T-helper 2 cell treated with Interferon-gamma antibody and Interleukin-4, amounts not matched to agents 5 μg/mL and 100 μg/mL, for 36 hours (primary cell): ENCODE data around the gene ZNF528.

Source experiments
- DNase-seq: peaks from one replicate; pipeline ENCODE4 v3.0.0; 2021; ENCODE audit warnings: low spot score
- H3K27ac Mint-ChIP-seq: one replicate; pipeline ENCODE4 v1.8.0; 2021; ENCODE audit warnings: mild to moderate bottlenecking, mixed read lengths
- H3K27me3 Mint-ChIP-seq: one replicate; pipeline ENCODE4 v1.8.0; 2021; ENCODE audit warnings: low read depth, mixed read lengths
- H3K36me3 Mint-ChIP-seq: one replicate; pipeline ENCODE4 v1.8.0; 2021; ENCODE audit warnings: low read depth, mixed read lengths
- H3K4me1 Mint-ChIP-seq: one replicate; pipeline ENCODE4 v1.8.0; 2021; ENCODE audit warnings: low read depth, mixed read lengths
- H3K4me3 Mint-ChIP-seq: one replicate; pipeline ENCODE4 v1.8.0; 2022; ENCODE audit warnings: mild to moderate bottlenecking, moderate library complexity, mixed read lengths
- H3K9me3 Mint-ChIP-seq: one replicate; pipeline ENCODE4 v1.8.0; 2021; ENCODE audit warnings: mixed read lengths

Gene ZNF528

DNA sequence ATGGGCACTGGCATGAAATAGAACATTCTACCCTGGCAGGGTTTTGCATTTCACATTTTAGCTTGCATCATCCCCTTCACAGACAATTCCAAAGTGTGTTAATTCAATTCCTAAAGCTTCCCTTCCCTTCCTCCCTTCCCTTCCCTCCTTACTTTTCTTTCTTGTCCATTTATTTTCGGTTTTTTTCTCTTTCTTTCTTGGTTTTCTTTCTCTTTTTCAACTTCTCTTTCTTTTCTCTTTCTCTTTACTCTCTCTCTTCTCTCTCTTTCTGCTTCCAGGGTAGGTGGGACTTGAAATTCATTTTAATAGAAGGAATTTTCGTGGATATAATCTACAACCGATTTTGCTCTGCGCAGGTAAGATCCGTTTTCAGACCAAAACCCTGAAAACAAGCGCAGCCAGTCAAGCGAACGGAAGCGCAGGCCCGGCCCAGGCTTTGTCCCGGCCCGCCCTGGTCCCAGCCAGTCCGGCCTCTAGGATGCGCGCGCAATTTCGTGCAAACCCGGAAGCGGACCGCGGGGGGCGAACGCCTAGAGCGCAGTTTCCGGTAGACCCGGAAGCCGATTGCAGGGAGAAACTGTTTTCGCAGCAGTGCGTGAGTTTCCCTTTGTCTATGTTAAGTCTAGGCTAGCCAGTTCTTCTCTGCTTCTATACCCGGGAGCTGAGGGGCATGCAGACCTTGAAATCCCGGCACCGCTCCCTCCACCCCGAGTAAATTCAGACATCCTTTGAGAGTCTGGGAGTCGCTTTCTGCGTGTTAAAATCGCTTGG is at the start of gene ZNF528:
ZNF528 (plus strand) TSS at position 540 of the 771 bp plus-strand sequence. CDS start 4,165 bp downstream, outside the sequence.
- Mint-ChIP-seq H3K27me3 (no peaks in the 10 kb centered on the region), H3K36me3 (peaks cover 55% of the 10 kb centered on the region), H3K4me1 (peaks cover 11% of the 10 kb centered on the region), H3K27ac (peak within 1 kb of the TSS; percentile 88), H3K9me3 (peaks cover 80% of the 10 kb centered on the region), H3K4me3 (peak within 1 kb of the TSS; percentile 94)
- peak; percentile 86 for DNase-seq

DNA sequence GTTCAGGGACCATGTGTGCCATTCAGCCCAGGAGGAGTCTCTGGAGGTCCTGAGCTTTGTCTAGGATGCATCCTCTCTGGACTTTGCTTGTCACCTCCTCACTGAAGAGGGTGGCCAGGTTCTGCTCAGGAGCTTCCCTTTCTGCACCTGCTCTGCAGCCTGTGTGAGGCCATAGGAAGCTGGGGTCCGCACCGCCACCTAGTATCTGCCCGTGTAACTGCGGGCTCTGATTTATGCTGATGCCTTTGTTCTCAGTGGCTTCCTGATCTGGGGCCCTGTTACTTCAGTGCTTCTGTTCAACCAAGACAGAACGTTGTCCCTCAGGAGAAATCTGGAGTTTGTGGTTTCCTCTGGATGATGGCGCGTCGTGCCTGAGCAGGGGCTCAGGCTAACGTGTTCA is 46.1 kb upstream of the ZNF528 start:
- no peak overlapping the region for H3K4me3 Mint-ChIP-seq
- peaks cover 18% of the 10 kb centered on the region for H3K36me3 Mint-ChIP-seq
- no peaks in the 10 kb centered on the region for H3K27me3 Mint-ChIP-seq
- H3K4me1 Mint-ChIP-seq = no peaks in the 10 kb centered on the region
- H3K27ac Mint-ChIP-seq = no peak overlapping the region
- peaks cover 56% of the 10 kb centered on the region for H3K9me3 Mint-ChIP-seq
- DNase-seq = no peak

DNA sequence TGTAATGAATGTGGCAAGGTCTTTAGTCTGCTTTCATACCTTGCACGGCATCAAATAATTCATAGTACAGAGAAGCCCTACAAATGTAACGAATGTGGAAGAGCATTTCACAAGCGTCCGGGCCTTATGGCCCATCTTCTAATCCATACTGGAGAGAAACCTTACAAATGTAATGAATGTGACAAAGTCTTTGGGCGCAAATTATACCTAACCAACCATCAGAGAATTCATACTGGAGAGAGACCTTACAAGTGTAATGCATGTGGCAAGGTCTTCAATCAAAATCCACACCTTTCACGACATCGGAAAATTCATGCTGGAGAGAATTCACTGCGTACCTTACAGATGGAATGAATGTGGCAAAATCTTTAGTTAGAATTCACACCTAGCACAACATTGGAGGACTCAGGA is 31.2 kb upstream of the ZNF528 start:
- no peaks in the 10 kb centered on the region for H3K27me3 Mint-ChIP-seq

DNA sequence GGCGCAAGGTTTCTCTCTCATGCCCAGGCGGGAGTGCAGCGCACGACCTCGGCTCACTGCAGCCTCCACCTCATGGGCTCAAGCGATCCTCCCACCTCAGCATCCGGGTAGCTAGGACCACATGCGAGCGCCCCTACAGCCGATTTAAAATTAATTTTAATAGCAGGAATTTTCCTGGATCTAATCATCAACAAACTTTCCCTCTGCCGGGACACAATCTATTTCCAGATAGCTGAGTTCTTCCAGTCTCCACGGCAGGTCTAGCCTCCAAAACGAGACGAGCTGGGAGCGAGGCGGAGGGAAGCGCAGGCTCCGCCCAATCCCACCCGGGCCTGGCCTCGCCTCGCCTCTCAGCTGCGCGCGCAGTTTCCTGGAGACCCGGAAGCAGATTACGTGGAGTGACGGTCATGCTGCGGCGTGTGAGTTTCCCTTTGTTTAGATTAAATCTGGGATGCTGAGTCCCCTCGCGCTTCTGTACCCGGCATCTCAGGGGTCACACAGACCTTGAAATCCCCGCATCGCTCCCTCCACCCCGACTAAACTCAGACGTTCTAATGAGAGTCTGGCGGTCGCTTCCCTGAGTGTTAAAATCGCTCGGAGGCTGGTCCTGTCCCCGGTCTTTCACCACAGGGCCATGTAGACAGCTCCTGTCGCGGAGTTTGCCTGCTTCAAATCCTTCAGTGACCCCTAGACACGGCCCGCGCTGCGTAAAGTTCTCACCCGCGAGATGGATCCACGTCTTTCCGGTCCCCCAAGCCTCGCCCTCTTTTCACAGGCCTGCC is 27.9 kb upstream of the ZNF528 start, which contains the start of gene ZNF880:
ZNF880 (plus strand) TSS at position 365 of the 782 bp plus-strand sequence; CDS start at position 408, 43 bp downstream.
- DNase-seq = peak; percentile 81
- Mint-ChIP-seq H3K36me3 (peaks cover 44% of the 10 kb centered on the region), H3K27ac (peak within 1 kb of the TSS; percentile 94), H3K4me3 (peak within 1 kb of the TSS; percentile 87), H3K9me3 (peaks cover 70% of the 10 kb centered on the region), H3K27me3 (no peaks in the 10 kb centered on the region), H3K4me1 (peaks cover 4% of the 10 kb centered on the region)

More for the DNA sequence above, 31.2 kb upstream of the ZNF528 start:
- peaks cover 31% of the 10 kb centered on the region for H3K36me3 Mint-ChIP-seq
- no peak for DNase-seq
- no peak overlapping the region for H3K27ac Mint-ChIP-seq
- peaks cover 65% of the 10 kb centered on the region for H3K9me3 Mint-ChIP-seq
- H3K4me3 Mint-ChIP-seq = no peak overlapping the region
- H3K4me1 Mint-ChIP-seq = peaks cover 4% of the 10 kb centered on the region

DNA sequence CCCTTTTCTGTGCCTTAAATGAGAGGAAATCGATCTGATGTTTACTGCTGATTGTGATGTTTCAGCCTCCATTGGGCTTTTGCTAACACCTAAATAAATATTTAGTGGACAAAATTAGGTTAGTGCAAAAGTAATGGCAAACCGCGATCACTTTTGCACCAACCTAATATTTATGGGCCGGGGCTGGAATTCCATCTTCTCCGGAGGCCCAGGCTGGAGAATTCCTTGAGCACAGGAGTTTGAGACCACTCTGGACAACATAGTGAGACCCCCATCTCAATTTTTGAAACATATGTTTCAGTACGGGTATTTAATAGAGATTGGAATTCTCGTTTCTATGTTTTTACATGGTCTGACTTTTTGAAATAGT is 27.3 kb upstream of the ZNF528 start:
- DNase-seq = no peak
- peaks cover 68% of the 10 kb centered on the region for H3K9me3 Mint-ChIP-seq

DNA sequence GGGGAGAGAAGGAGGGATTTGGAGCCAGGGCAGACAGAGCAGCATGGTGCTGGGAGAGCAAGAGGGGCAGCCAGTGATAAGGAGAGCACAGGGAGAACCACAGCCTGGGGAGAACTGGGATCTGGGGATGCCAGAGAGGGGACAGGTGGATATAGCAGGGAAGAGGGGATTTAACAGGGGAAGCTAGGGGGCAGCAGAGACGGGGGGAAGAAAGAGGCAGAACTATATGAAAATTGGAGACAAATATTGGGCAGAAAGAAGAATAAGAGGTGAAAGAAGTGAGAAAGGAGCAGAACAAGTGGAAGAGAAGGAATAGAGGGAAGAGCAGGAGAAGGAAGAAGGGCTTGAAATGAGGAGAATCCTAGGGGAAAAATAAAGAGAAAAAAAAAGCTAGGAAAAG is 6.5 kb upstream of the ZNF528 start:
- Mint-ChIP-seq H3K27me3 (no peaks in the 10 kb centered on the region), H3K4me1 (no peaks in the 10 kb centered on the region), H3K27ac (no peak overlapping the region), H3K36me3 (peaks cover 7% of the 10 kb centered on the region), H3K9me3 (peaks cover 61% of the 10 kb centered on the region), H3K4me3 (no peak overlapping the region)
- DNase-seq = no peak

More for the DNA sequence above, 27.3 kb upstream of the ZNF528 start:
- peaks cover 45% of the 10 kb centered on the region for H3K36me3 Mint-ChIP-seq
- H3K27me3 Mint-ChIP-seq = no peaks in the 10 kb centered on the region
- H3K4me3 Mint-ChIP-seq = peak overlapping the region; percentile 87
- peak overlapping the region; percentile 94 for H3K27ac Mint-ChIP-seq
- H3K4me1 Mint-ChIP-seq = peaks cover 4% of the 10 kb centered on the region

DNA sequence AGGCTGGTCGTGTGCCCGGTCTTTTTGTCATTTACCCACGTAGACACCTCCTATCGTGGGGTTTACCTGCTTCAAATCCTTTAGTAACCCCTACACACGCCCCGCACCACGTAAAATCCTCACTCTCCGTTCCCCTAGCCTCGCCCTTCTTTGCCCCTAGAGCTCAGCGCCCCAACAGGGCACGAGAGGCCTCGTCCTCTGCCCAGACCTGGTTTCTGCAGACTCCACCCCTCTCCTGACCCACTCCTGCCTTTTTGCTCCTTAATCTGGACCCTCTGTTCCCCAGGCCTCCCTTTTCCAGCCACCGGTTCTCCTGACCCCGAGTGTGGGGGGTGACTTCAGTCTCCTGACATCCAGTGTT is 412 bp downstream of the ZNF528 start:
- Mint-ChIP-seq H3K27me3 (no peaks in the 10 kb centered on the region), H3K4me1 (peaks cover 11% of the 10 kb centered on the region), H3K9me3 (peaks cover 78% of the 10 kb centered on the region), H3K27ac (peak overlapping the region; percentile 88), H3K36me3 (peaks cover 56% of the 10 kb centered on the region), H3K4me3 (peak overlapping the region; percentile 94)
- DNase-seq = no peak

DNA sequence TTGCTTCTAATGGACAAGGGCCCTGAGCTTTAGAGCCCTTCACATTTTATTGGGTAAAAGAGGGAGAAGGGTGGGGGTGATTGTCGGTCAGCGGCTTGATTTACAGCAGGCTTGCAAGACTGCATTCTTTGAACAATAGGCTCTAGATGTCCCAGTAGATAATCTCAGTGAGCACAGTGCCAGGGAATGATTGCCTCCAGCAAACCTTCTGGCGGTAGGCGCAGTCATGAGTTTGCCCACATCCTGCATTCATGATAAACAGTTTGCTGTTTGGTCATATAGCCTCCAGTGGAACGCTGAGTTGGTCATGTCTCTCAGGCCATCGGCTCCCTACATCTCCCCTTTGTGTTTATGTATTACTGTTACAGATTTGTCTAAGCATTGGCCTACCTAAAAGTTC is 12.6 kb downstream of the ZNF528 start:
- no peak overlapping the region for H3K27ac Mint-ChIP-seq
- H3K4me1 Mint-ChIP-seq = no peaks in the 10 kb centered on the region
- H3K36me3 Mint-ChIP-seq = peaks cover 24% of the 10 kb centered on the region
- DNase-seq = no peak
- peaks cover 74% of the 10 kb centered on the region for H3K9me3 Mint-ChIP-seq
- H3K27me3 Mint-ChIP-seq = no peaks in the 10 kb centered on the region
- H3K4me3 Mint-ChIP-seq = no peak overlapping the region

DNA sequence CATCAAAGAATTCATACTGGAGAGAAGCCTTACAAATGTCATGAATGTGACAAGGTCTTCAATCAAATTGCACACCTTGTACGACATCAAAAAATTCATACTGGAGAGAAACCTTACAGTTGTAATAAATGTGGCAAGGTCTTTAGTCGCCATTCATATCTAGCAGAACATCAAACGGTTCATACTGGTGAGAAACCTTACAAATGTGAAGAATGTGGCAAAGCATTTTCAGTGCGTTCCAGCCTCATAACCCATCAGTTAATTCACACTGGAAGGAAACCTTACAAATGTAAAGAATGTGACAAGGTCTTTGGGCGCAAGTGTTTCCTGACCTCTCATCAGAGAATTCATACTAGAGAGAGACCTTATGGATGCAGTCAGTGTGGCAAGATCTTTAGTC is 18.1 kb downstream of the ZNF528 start:
- Mint-ChIP-seq H3K27ac (no peak overlapping the region), H3K36me3 (peaks cover 2% of the 10 kb centered on the region), H3K27me3 (no peaks in the 10 kb centered on the region), H3K4me1 (no peaks in the 10 kb centered on the region), H3K9me3 (peaks cover 73% of the 10 kb centered on the region), H3K4me3 (no peak overlapping the region)
- no peak for DNase-seq

DNA sequence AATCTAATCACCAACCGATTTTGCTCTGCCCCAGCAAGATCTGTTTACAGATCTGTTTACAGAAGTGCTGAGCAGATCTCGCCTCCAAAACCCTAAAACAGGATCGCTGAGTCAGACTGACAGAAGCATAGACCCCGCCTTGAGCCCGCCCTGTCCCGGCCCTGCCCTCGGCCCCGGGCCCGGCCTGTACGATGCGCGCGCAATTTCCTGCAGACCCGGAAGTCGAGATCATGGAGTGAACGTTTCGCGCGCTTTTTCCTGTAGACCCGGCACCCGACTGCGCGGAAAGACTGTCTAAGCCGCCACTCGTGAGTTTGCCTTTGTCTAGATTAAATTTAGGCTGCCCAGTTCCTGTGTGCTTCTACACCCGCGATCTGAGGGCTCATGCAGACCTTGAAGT is 31.3 kb downstream of the ZNF528 start, which contains the start of gene ZNF534:
ZNF534 (plus strand) TSS at position 212 of the 400 bp plus-strand sequence. CDS start 2,327 bp downstream, outside the sequence.
- Mint-ChIP-seq H3K4me3 (no peak within 1 kb of the TSS), H3K27ac (no peak within 1 kb of the TSS), H3K4me1 (no peaks in the 10 kb centered on the region), H3K27me3 (no peaks in the 10 kb centered on the region), H3K9me3 (peaks cover 60% of the 10 kb centered on the region), H3K36me3 (no peaks in the 10 kb centered on the region)
- no peak for DNase-seq

DNA sequence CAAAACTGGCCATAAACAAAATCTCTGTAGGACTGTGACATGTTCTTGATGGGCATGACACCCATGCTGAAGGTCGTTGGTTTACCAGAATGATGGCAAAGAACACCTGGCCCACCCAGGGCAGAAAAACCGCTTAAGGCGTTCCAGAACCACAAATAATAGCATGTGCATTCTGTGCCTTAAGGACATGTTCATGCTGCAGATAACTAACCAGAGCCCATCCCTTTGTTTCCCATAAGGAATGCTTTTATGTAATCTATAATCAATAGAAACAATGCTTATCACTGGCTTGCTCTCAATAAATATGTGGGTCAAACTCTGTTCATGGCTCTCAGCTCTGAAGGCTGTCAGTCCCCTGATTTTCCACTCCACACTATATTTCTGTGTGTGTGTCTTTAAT is 44.5 kb downstream of the ZNF528 start:
- Mint-ChIP-seq H3K27me3 (no peaks in the 10 kb centered on the region), H3K27ac (no peak overlapping the region), H3K4me3 (no peak overlapping the region), H3K4me1 (no peaks in the 10 kb centered on the region), H3K9me3 (peaks cover 66% of the 10 kb centered on the region), H3K36me3 (peaks cover 2% of the 10 kb centered on the region)
- DNase-seq = no peak

DNA sequence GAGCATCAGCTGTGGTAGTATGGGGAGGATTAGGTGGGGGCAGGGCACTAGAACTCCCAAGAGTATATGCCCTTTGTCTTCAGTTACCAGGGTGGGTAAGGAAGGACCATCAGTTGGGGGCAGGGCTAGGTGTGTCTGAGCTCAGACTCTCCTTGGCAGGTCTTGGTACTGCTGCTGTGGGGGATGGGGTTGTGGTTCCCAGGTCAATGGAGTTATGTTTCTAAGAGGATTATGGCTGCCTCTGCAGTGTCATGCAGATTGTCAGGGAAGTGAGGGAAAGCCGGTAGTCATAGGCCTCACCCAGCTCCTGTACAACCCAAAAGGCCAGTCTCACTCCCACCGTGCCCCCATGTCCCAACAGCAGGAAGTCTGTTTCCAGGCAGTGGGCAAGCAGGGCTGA is 46.9 kb downstream of the ZNF528 start:
- H3K27me3 Mint-ChIP-seq = no peaks in the 10 kb centered on the region
- H3K36me3 Mint-ChIP-seq = peaks cover 2% of the 10 kb centered on the region
- DNase-seq = no peak
- H3K9me3 Mint-ChIP-seq = peaks cover 71% of the 10 kb centered on the region
- no peak overlapping the region for H3K27ac Mint-ChIP-seq
- H3K4me3 Mint-ChIP-seq = no peak overlapping the region
- no peaks in the 10 kb centered on the region for H3K4me1 Mint-ChIP-seq

DNA sequence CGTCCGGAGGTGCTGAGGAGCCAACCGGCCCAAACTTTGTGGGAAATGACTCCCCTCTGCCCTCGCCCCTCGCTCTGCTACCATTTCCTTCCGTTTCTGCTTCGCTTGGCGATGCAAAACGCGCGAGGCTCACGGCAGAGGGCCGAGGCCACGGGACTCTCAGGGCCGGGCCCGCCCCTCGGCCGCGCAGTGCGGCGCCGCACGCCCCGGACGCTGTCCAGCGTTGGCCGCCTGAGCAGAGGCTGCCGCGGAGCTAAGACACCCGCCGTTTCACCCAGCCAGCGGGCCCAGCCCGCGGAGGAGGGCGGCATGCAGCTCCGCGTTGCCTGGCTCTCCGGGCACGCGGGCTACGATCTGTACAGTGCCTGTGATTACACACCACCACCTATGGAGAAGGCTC is 53.6 kb downstream of the ZNF528 start:
- peaks cover 11% of the 10 kb centered on the region for H3K36me3 Mint-ChIP-seq
- no peak overlapping the region for H3K4me3 Mint-ChIP-seq
- H3K4me1 Mint-ChIP-seq = no peaks in the 10 kb centered on the region
- H3K9me3 Mint-ChIP-seq = peaks cover 67% of the 10 kb centered on the region
- no peak for DNase-seq
- H3K27ac Mint-ChIP-seq = no peak overlapping the region
- H3K27me3 Mint-ChIP-seq = no peaks in the 10 kb centered on the region
